ENCODE data around the gene SPATA32.

Gene SPATA32

GRCh38 chr17:45277216-45277849 is 15.4 kb upstream of the SPATA32 start:
- peak; percentile 86 for DNase-seq (ENCODE audit: extremely low spot score)
- ChIA-PET CTCF (interaction anchor here (0.7 to 28.2 kb wide), 50 partner anchors 11 to 555 kb away, joined by 3 to 497 read pairs (median 6); partner anchors contain the start of genes ACBD4, HEXIM2, MAP3K14 and SPATA32), POLR2A (interaction anchor here (0.6 to 1.1 kb wide), 3 partner anchors 31 to 128 kb away, joined by 3 to 6 read pairs (median 3); no protein-coding TSS in a partner anchor)
- TF ChIP-seq CTCF (IDR thresholded peaks at IDR 0.05; ENCODE audit: control extremely low read depth, extremely low read depth, low read depth, missing control alignments) = peak; percentile 82

- no peak for DNase-seq (ENCODE audit: extremely low spot score)
- POLR2A ChIA-PET = interaction anchor here (0.7 kb wide), 1 partner anchor 122 kb away, joined by 4 read pairs; no protein-coding TSS in a partner anchor
- CTCF ChIA-PET = interaction anchor here (0.9 to 28.2 kb wide), 22 partner anchors 9 to 152 kb away, joined by 3 to 497 read pairs (median 10); partner anchors contain the start of genes ACBD4, MAP3K14 and SPATA32
- TF ChIP-seq CTCF (IDR thresholded peaks at IDR 0.05; ENCODE audit: control extremely low read depth, extremely low read depth, low read depth, missing control alignments) = no peak
These were observed 14.1 kb upstream of the SPATA32 start for GRCh38 chr17:45276031-45276430.

GRCh38 chr17:45274033-45274432 is 12.1 kb upstream of the SPATA32 start:
- TF ChIP-seq CTCF (IDR thresholded peaks at IDR 0.05; ENCODE audit: control extremely low read depth, extremely low read depth, low read depth, missing control alignments) = no peak
- POLR2A ChIA-PET = no interaction called here
- DNase-seq (ENCODE audit: extremely low spot score) = no peak
- CTCF ChIA-PET = interaction anchor here (0.9 to 28.2 kb wide), 4 partner anchors 77 to 116 kb away, joined by 3 to 497 read pairs (median 4); no protein-coding TSS in a partner anchor

GRCh38 chr17:45273551-45273957 is 11.7 kb upstream of the SPATA32 start:
- no peak for TF ChIP-seq CTCF (IDR thresholded peaks at IDR 0.05; ENCODE audit: control extremely low read depth, extremely low read depth, low read depth, missing control alignments)
- ChIA-PET CTCF (interaction anchor here (0.9 to 28.2 kb wide), 3 partner anchors 76 to 117 kb away, joined by 3 to 497 read pairs (median 3); no protein-coding TSS in a partner anchor), POLR2A (no interaction called here)
- DNase-seq (ENCODE audit: extremely low spot score) = no peak

GRCh38 chr17:45271603-45272002 is 9.7 kb upstream of the SPATA32 start:
- ChIA-PET POLR2A (interaction anchor here (0.6 kb wide), 1 partner anchor 405 kb away, joined by 3 read pairs; no protein-coding TSS in a partner anchor), CTCF (interaction anchor here (0.9 to 28.2 kb wide), 11 partner anchors 9 to 119 kb away, joined by 3 to 497 read pairs (median 5); no protein-coding TSS in a partner anchor)
- no peak for DNase-seq (ENCODE audit: extremely low spot score)
- TF ChIP-seq CTCF (IDR thresholded peaks at IDR 0.05; ENCODE audit: control extremely low read depth, extremely low read depth, low read depth, missing control alignments) = no peak

GRCh38 chr17:45270828-45271418 is 9.0 kb upstream of the SPATA32 start:
- POLR2A ChIA-PET = interaction anchor here (0.6 kb wide), 1 partner anchor 405 kb away, joined by 3 read pairs; no protein-coding TSS in a partner anchor
- peak; percentile 45 for TF ChIP-seq CTCF (IDR thresholded peaks at IDR 0.05; ENCODE audit: control extremely low read depth, extremely low read depth, low read depth, missing control alignments)
- no peak for DNase-seq (ENCODE audit: extremely low spot score)
- CTCF ChIA-PET = interaction anchor here (0.6 to 28.2 kb wide), 14 partner anchors 9 to 119 kb away, joined by 3 to 497 read pairs (median 5); partner anchors contain the start of gene MAP3K14
